ENCODE results near the gene DMTF1. TPM values are rescaled to one million over a fixed set of nuclear protein-coding genes. Genes with fewer than 3 reads are reported as not detected.

The DMTF1 gene
- total RNA-seq, 1 donor from 2014 or later: 106 TPM

GRCh38 chr7:87155788-87156187 lies 3.5 kb downstream of the DMTF1 start:
- Mint-ChIP-seq H3K36me3 (ENCODE audit: low read depth, unreplicated experiment) (peaks cover 5% of the 10 kb centered on the region), H3K27ac (ENCODE audit: unreplicated experiment) (peak overlapping the region; percentile 57), H3K9me3 (ENCODE audit: unreplicated experiment) (no peaks in the 10 kb centered on the region), H3K4me3 (ENCODE audit: unreplicated experiment) (peak overlapping the region; percentile 44), H3K4me1 (ENCODE audit: unreplicated experiment) (peaks cover 38% of the 10 kb centered on the region), H3K27me3 (ENCODE audit: unreplicated experiment) (peaks cover 10% of the 10 kb centered on the region)
- no peak for DNase-seq (ENCODE audit: low spot score)
- no peak for TF ChIP-seq CTCF (IDR thresholded peaks at IDR 0.05; ENCODE audit: unreplicated experiment)

- H3K4me3 Mint-ChIP-seq (ENCODE audit: unreplicated experiment): no peak overlapping the region
Measured at GRCh38 chr7:87156709-87157108, 4.5 kb downstream of the DMTF1 start.

GRCh38 chr7:87159538-87159937 lies 7.3 kb downstream of the DMTF1 start:
- Mint-ChIP-seq H3K9me3 (ENCODE audit: unreplicated experiment) (no peaks in the 10 kb centered on the region), H3K27me3 (ENCODE audit: unreplicated experiment) (peaks cover 2% of the 10 kb centered on the region), H3K4me1 (ENCODE audit: unreplicated experiment) (peaks cover 22% of the 10 kb centered on the region), H3K4me3 (ENCODE audit: unreplicated experiment) (no peak overlapping the region), H3K36me3 (ENCODE audit: low read depth, unreplicated experiment) (no peaks in the 10 kb centered on the region), H3K27ac (ENCODE audit: unreplicated experiment) (no peak overlapping the region)
- TF ChIP-seq CTCF (IDR thresholded peaks at IDR 0.05; ENCODE audit: unreplicated experiment): no peak
- DNase-seq (ENCODE audit: low spot score): no peak

More at GRCh38 chr7:87156709-87157108, 4.5 kb downstream of the DMTF1 start:
- Mint-ChIP-seq H3K27me3 (ENCODE audit: unreplicated experiment) (peaks cover 10% of the 10 kb centered on the region), H3K9me3 (ENCODE audit: unreplicated experiment) (no peaks in the 10 kb centered on the region), H3K27ac (ENCODE audit: unreplicated experiment) (no peak overlapping the region), H3K4me1 (ENCODE audit: unreplicated experiment) (peaks cover 33% of the 10 kb centered on the region), H3K36me3 (ENCODE audit: low read depth, unreplicated experiment) (peaks cover 5% of the 10 kb centered on the region)
- TF ChIP-seq CTCF (IDR thresholded peaks at IDR 0.05; ENCODE audit: unreplicated experiment): no peak
- no peak for DNase-seq (ENCODE audit: low spot score)

GRCh38 chr7:87164433-87164832 lies 12.2 kb downstream of the DMTF1 start:
- no peaks in the 10 kb centered on the region for H3K9me3 Mint-ChIP-seq (ENCODE audit: unreplicated experiment)
- H3K4me3 Mint-ChIP-seq (ENCODE audit: unreplicated experiment): no peak overlapping the region
- no peak overlapping the region for H3K27ac Mint-ChIP-seq (ENCODE audit: unreplicated experiment)
- no peak for DNase-seq (ENCODE audit: low spot score)
- no peak for TF ChIP-seq CTCF (IDR thresholded peaks at IDR 0.05; ENCODE audit: unreplicated experiment)
- peaks cover 15% of the 10 kb centered on the region for H3K36me3 Mint-ChIP-seq (ENCODE audit: low read depth, unreplicated experiment)
- H3K4me1 Mint-ChIP-seq (ENCODE audit: unreplicated experiment): peaks cover 4% of the 10 kb centered on the region
- peaks cover 2% of the 10 kb centered on the region for H3K27me3 Mint-ChIP-seq (ENCODE audit: unreplicated experiment)

GRCh38 chr7:87170828-87171227 lies 18.6 kb downstream of the DMTF1 start:
- H3K27me3 Mint-ChIP-seq (ENCODE audit: unreplicated experiment): peaks cover 2% of the 10 kb centered on the region
- peaks cover 37% of the 10 kb centered on the region for H3K36me3 Mint-ChIP-seq (ENCODE audit: low read depth, unreplicated experiment)
- no peaks in the 10 kb centered on the region for H3K9me3 Mint-ChIP-seq (ENCODE audit: unreplicated experiment)

More at GRCh38 chr7:87170828-87171227, 18.6 kb downstream of the DMTF1 start:
- Mint-ChIP-seq H3K4me1 (ENCODE audit: unreplicated experiment) (peaks cover 4% of the 10 kb centered on the region), H3K27ac (ENCODE audit: unreplicated experiment) (no peak overlapping the region), H3K4me3 (ENCODE audit: unreplicated experiment) (no peak overlapping the region)
- TF ChIP-seq CTCF (IDR thresholded peaks at IDR 0.05; ENCODE audit: unreplicated experiment): no peak
- no peak for DNase-seq (ENCODE audit: low spot score)

All from endothelial cell (in vitro differentiated cells).